ENCODE measurements around the gene PTPRE.

The PTPRE gene

GRCh38 chr10:128051548-128051947 lies 144.6 kb downstream of the PTPRE start:
- FAIRE-seq, result no peak
- no peak for TF ChIP-seq TAF1 (IDR thresholded peaks at IDR 0.05; ENCODE audit: low read depth, low read length)
- TF ChIP-seq POLR2A (IDR thresholded peaks at IDR 0.05; ENCODE audit: low read depth, low read length), result no peak
- DNase-seq (ENCODE audit: insufficient read length, low spot score), result no peak

GRCh38 chr10:128052696-128053095 lies 145.8 kb downstream of the PTPRE start:
- no peak for DNase-seq (ENCODE audit: insufficient read length, low spot score)
- FAIRE-seq, result no peak
- TF ChIP-seq POU2F2 (IDR thresholded peaks at IDR 0.05; ENCODE audit: low read depth, low read length) (no peak), PAX5 (IDR thresholded peaks at IDR 0.05; ENCODE audit: insufficient read depth, low read length, severe bottlenecking) (no peak), SPI1 (IDR thresholded peaks at IDR 0.05; ENCODE audit: low read depth, low read length) (no peak), TAF1 (IDR thresholded peaks at IDR 0.05; ENCODE audit: low read depth, low read length) (no peak), POLR2A (IDR thresholded peaks at IDR 0.05; ENCODE audit: low read depth, low read length) (no peak), POLR2AphosphoS5 (IDR thresholded peaks at IDR 0.05; ENCODE audit: low read depth, low read length) (no peak)

- FAIRE-seq (no peak), DNase-seq (ENCODE audit: insufficient read length, low spot score) (no peak)
- TF ChIP-seq TAF1 (IDR thresholded peaks at IDR 0.05; ENCODE audit: low read depth, low read length) (no peak), SPI1 (IDR thresholded peaks at IDR 0.05; ENCODE audit: low read depth, low read length) (no peak), POLR2AphosphoS5 (IDR thresholded peaks at IDR 0.05; ENCODE audit: low read depth, low read length) (no peak), POU2F2 (IDR thresholded peaks at IDR 0.05; ENCODE audit: low read depth, low read length) (no peak), POLR2A (IDR thresholded peaks at IDR 0.05; ENCODE audit: low read depth, low read length) (no peak)
These were observed 146.5 kb downstream of the PTPRE start for GRCh38 chr10:128053356-128053755.

GRCh38 chr10:128054163-128054970 lies 147.5 kb downstream of the PTPRE start:
- TF ChIP-seq POLR2A (IDR thresholded peaks at IDR 0.05; ENCODE audit: low read depth, low read length) (no peak), SPI1 (IDR thresholded peaks at IDR 0.05; ENCODE audit: low read depth, low read length) (no peak), TAF1 (IDR thresholded peaks at IDR 0.05; ENCODE audit: low read depth, low read length) (no peak), POLR2AphosphoS5 (IDR thresholded peaks at IDR 0.05; ENCODE audit: low read depth, low read length) (no peak), POU2F2 (IDR thresholded peaks at IDR 0.05; ENCODE audit: low read depth, low read length) (no peak), PAX5 (IDR thresholded peaks at IDR 0.05; ENCODE audit: insufficient read depth, low read length, severe bottlenecking) (no peak)
- no peak for FAIRE-seq
- DNase-seq (ENCODE audit: insufficient read length, low spot score), result no peak

GRCh38 chr10:128055061-128055868 lies 148.4 kb downstream of the PTPRE start:
- no peak for DNase-seq (ENCODE audit: insufficient read length, low spot score)
- TF ChIP-seq TAF1 (IDR thresholded peaks at IDR 0.05; ENCODE audit: low read depth, low read length), result no peak
- no peak for TF ChIP-seq PAX5 (IDR thresholded peaks at IDR 0.05; ENCODE audit: insufficient read depth, low read length, severe bottlenecking)
- TF ChIP-seq POLR2AphosphoS5 (IDR thresholded peaks at IDR 0.05; ENCODE audit: low read depth, low read length), result no peak
- TF ChIP-seq POU2F2 (IDR thresholded peaks at IDR 0.05; ENCODE audit: low read depth, low read length), result no peak
- TF ChIP-seq SPI1 (IDR thresholded peaks at IDR 0.05; ENCODE audit: low read depth, low read length), result no peak
- TF ChIP-seq POLR2A (IDR thresholded peaks at IDR 0.05; ENCODE audit: low read depth, low read length), result no peak
- no peak for FAIRE-seq

- FAIRE-seq (no peak), DNase-seq (ENCODE audit: insufficient read length, low spot score) (no peak)
- TF ChIP-seq POLR2AphosphoS5 (IDR thresholded peaks at IDR 0.05; ENCODE audit: low read depth, low read length) (no peak), POLR2A (IDR thresholded peaks at IDR 0.05; ENCODE audit: low read depth, low read length) (no peak), PAX5 (IDR thresholded peaks at IDR 0.05; ENCODE audit: insufficient read depth, low read length, severe bottlenecking) (no peak), TAF1 (IDR thresholded peaks at IDR 0.05; ENCODE audit: low read depth, low read length) (no peak), SPI1 (IDR thresholded peaks at IDR 0.05; ENCODE audit: low read depth, low read length) (no peak), POU2F2 (IDR thresholded peaks at IDR 0.05; ENCODE audit: low read depth, low read length) (no peak)
These were observed 149.6 kb downstream of the PTPRE start for GRCh38 chr10:128056303-128057050.

GRCh38 chr10:128058106-128058749 lies 151.3 kb downstream of the PTPRE start:
- TF ChIP-seq TAF1 (IDR thresholded peaks at IDR 0.05; ENCODE audit: low read depth, low read length), result no peak
- no peak for TF ChIP-seq PAX5 (IDR thresholded peaks at IDR 0.05; ENCODE audit: insufficient read depth, low read length, severe bottlenecking)
- no peak for TF ChIP-seq POLR2A (IDR thresholded peaks at IDR 0.05; ENCODE audit: low read depth, low read length)
- no peak for TF ChIP-seq POLR2AphosphoS5 (IDR thresholded peaks at IDR 0.05; ENCODE audit: low read depth, low read length)
- no peak for TF ChIP-seq POU2F2 (IDR thresholded peaks at IDR 0.05; ENCODE audit: low read depth, low read length)
- TF ChIP-seq SPI1 (IDR thresholded peaks at IDR 0.05; ENCODE audit: low read depth, low read length), result no peak
- FAIRE-seq (no peak), DNase-seq (ENCODE audit: insufficient read length, low spot score) (no peak)

GRCh38 chr10:128058750-128059134 lies 151.8 kb downstream of the PTPRE start:
- no peak for TF ChIP-seq SPI1 (IDR thresholded peaks at IDR 0.05; ENCODE audit: low read depth, low read length)
- TF ChIP-seq PAX5 (IDR thresholded peaks at IDR 0.05; ENCODE audit: insufficient read depth, low read length, severe bottlenecking), result no peak
- TF ChIP-seq POLR2AphosphoS5 (IDR thresholded peaks at IDR 0.05; ENCODE audit: low read depth, low read length), result no peak
- no peak for TF ChIP-seq POLR2A (IDR thresholded peaks at IDR 0.05; ENCODE audit: low read depth, low read length)
- no peak for TF ChIP-seq TAF1 (IDR thresholded peaks at IDR 0.05; ENCODE audit: low read depth, low read length)
- TF ChIP-seq POU2F2 (IDR thresholded peaks at IDR 0.05; ENCODE audit: low read depth, low read length), result no peak
- no peak for FAIRE-seq
- DNase-seq (ENCODE audit: insufficient read length, low spot score), result no peak
